Neuronal stem cell (in vitro differentiated cells): ENCODE results near the gene GLB1L.
A peak's percentile ranks its signal among the peaks of the same experiment; 100 is the strongest.
"Not testable (repeated sequence)": the region's sequence is repeated elsewhere in the genome, so short reads cannot be mapped to it uniquely, and the experiment has no call there.

Experiments
- DNase-seq: peaks from one replicate; pipeline ENCODE4 v3.0.0-alpha.2; 2013; ENCODE audit warnings: low spot score
- H2AFZ ChIP-seq: one replicate; pipeline ENCODE4 v1.6.1; 2013; ENCODE audit warnings: mild to moderate bottlenecking, low read length, inconsistent platforms
- H2AK5ac ChIP-seq: 2 replicates; pipeline ENCODE4 v1.6.1; 2013; ENCODE audit warnings: low read depth, mild to moderate bottlenecking, inconsistent platforms, low read length, moderate library complexity, mixed read lengths
- H2BK120ac ChIP-seq: 2 replicates; pipeline ENCODE4 v1.6.1; 2013; ENCODE audit warnings: low read depth, mild to moderate bottlenecking, inconsistent platforms, low read length, moderate library complexity, mixed read lengths
- H2BK12ac ChIP-seq: one replicate; pipeline ENCODE4 v1.6.1; 2013; ENCODE audit warnings: low read length, inconsistent platforms
- H2BK15ac ChIP-seq: 2 replicates; pipeline ENCODE4 v1.6.1; 2013; ENCODE audit warnings: mild to moderate bottlenecking, low read length, inconsistent platforms, mixed read lengths
- H2BK5ac ChIP-seq: one replicate; pipeline ENCODE4 v1.6.1; 2013; ENCODE audit warnings: inconsistent platforms, mild to moderate bottlenecking, low read length, moderate library complexity
- H3K14ac ChIP-seq: one replicate; pipeline ENCODE4 v1.6.1; 2013; ENCODE audit warnings: low read length, inconsistent platforms
- H3K18ac ChIP-seq: 2 replicates; pipeline ENCODE4 v1.6.1; 2013; ENCODE audit warnings: low read length, inconsistent platforms
- H3K23ac ChIP-seq: 2 replicates; pipeline ENCODE4 v1.6.1; 2013; ENCODE audit warnings: low read depth, mild to moderate bottlenecking, mixed read lengths, low read length, inconsistent platforms; ENCODE audit not compliant: poor library complexity
- H3K27ac ChIP-seq: replicated peaks from 3 replicates; pipeline ENCODE4 v1.5.1; 2013; ENCODE audit warnings: low read length, inconsistent platforms
- H3K27me3 ChIP-seq, 3 experiments: 2 replicates each; pipeline ENCODE4 v1.6.1; 2013; ENCODE audit warnings: low read length in 3 of 3, mild to moderate bottlenecking in 2 of 3, inconsistent platforms in 1 of 3, low read depth in 1 of 3, mixed read lengths in 1 of 3, moderate library complexity in 1 of 3; ENCODE audit not compliant: control insufficient read depth in 3 of 3, insufficient read depth in 3 of 3
- H3K36me3 ChIP-seq, 2 donors: replicated peaks in 1 of 2; 2 replicates each; pipeline ENCODE4 v1.6.1; 2013; ENCODE audit warnings: low read length in 2 of 2; ENCODE audit not compliant: control insufficient read depth in 2 of 2, insufficient read depth in 2 of 2
- H3K4ac ChIP-seq: 2 replicates; pipeline ENCODE4 v1.6.1; 2013; ENCODE audit warnings: inconsistent platforms, mild to moderate bottlenecking, low read length, moderate library complexity
- H3K4me1 ChIP-seq, 2 donors: 1 replicate in 1 of 2; 2 replicates in 1 of 2; pipeline ENCODE4 v1.6.1; 2013; ENCODE audit warnings: low read length in 2 of 2, low read depth in 1 of 2; ENCODE audit not compliant: control insufficient read depth in 2 of 2, insufficient read depth in 1 of 2
- H3K4me2 ChIP-seq: one replicate; pipeline ENCODE4 v1.6.1; 2013; ENCODE audit warnings: mild to moderate bottlenecking, low read length, inconsistent platforms; ENCODE audit not compliant: insufficient read depth, poor library complexity, severe bottlenecking
- H3K4me3 ChIP-seq, 2 donors: 2 replicates each; pipeline ENCODE4 v1.5.1; 2013; ENCODE audit warnings: low read length in 2 of 2, mild to moderate bottlenecking in 2 of 2, inconsistent platforms in 1 of 2, moderate library complexity in 1 of 2
- H3K79me1 ChIP-seq: one replicate; pipeline ENCODE4 v1.6.1; 2013; ENCODE audit warnings: low read depth, mild to moderate bottlenecking, inconsistent platforms, low read length, moderate library complexity
- H3K9ac ChIP-seq: one replicate; pipeline ENCODE4 v1.6.1; 2013; ENCODE audit warnings: mild to moderate bottlenecking, low read depth, low read length, inconsistent platforms; ENCODE audit not compliant: poor library complexity
- H3K9me3 ChIP-seq, 2 donors: replicated peaks in 1 of 2; 2 replicates each; pipeline versions ENCODE3 to v1.6.1; 2013; ENCODE audit warnings: low read length in 2 of 2, mild to moderate bottlenecking in 2 of 2, inconsistent platforms in 1 of 2, low read depth in 1 of 2, mixed read lengths in 1 of 2, moderate library complexity in 1 of 2; ENCODE audit not compliant: control insufficient read depth in 2 of 2, insufficient read depth in 1 of 2
- H4K8ac ChIP-seq: one replicate; pipeline ENCODE4 v1.6.1; 2013; ENCODE audit warnings: low read depth, mild to moderate bottlenecking, inconsistent platforms, low read length, moderate library complexity
- H4K91ac ChIP-seq: one replicate; pipeline ENCODE4 v1.6.1; 2013; ENCODE audit warnings: low read length, low read depth, mild to moderate bottlenecking, inconsistent platforms; ENCODE audit not compliant: poor library complexity
- WGBS, 2 donors: extraction: QIAGEN DNeasy Blood & Tissue Kit; methylation state at CpG; one replicate each; pipeline ENCODE4 v1.1.7; 2013; ENCODE audit warnings: missing lambda C conversion rate in 2 of 2, mixed read lengths in 1 of 2; ENCODE audit not compliant: insufficient read length in 2 of 2, insufficient replicate concordance in 1 of 2; ENCODE audit errors: extremely low coverage in 2 of 2; 5-methylcytosine and 5-hydroxymethylcytosine counted together

The GLB1L gene

GRCh38 chr2:219200502-219201326 is 44.5 kb downstream of the GLB1L start:
- not testable (repeated sequence) for H2BK12ac ChIP-seq, H2AK5ac ChIP-seq, H3K27me3 ChIP-seq, H2BK5ac ChIP-seq, H3K9ac ChIP-seq, DNase-seq, H3K79me1 ChIP-seq, H4K91ac ChIP-seq, H2BK120ac ChIP-seq, H2BK15ac ChIP-seq, H3K4ac ChIP-seq, H3K4me3 ChIP-seq, H3K4me1 ChIP-seq, H3K4me2 ChIP-seq, H3K36me3 ChIP-seq, H3K18ac ChIP-seq, H3K27ac ChIP-seq, H3K9me3 ChIP-seq, H3K14ac ChIP-seq, H4K8ac ChIP-seq, H3K23ac ChIP-seq
- H2AFZ ChIP-seq = peak overlapping the region; percentile 74
- WGBS, 2 donors = no CpG with 5 or more reads among the region's 26 CpGs

- Histone ChIP-seq H3K4me2 (no peak overlapping the region), H2BK5ac (no peak overlapping the region), H2BK12ac (no peak overlapping the region), H3K18ac (no peak overlapping the region), H2BK120ac (no peak overlapping the region), H2AK5ac (no peak overlapping the region), H2BK15ac (no peak overlapping the region), H4K8ac (no peak overlapping the region), H3K79me1 (no peaks in the 10 kb centered on the region), H3K4ac (no peak overlapping the region), H3K9me3 (no peaks in the 10 kb centered on the region), H3K4me1 (peaks cover 0 to 2% of the 10 kb centered on the region in 2 donors), H3K27ac (no peak overlapping the region), H3K14ac (no peak overlapping the region), H3K36me3 (no peaks in the 10 kb centered on the region), H3K4me3 (no peak overlapping the region), H3K27me3 (peaks cover 0 to 2% (median 0%) of the 10 kb centered on the region in 3 experiments), H4K91ac (no peak overlapping the region), H2AFZ (peak overlapping the region; percentile 47), H3K23ac (no peak overlapping the region), H3K9ac (no peak overlapping the region)
- no peak for DNase-seq
- no CpG with 5 or more reads among the region's 12 CpGs for WGBS, 2 donors
These were observed 45.6 kb downstream of the GLB1L start for GRCh38 chr2:219199470-219200211.

GRCh38 chr2:219198974-219199373 is 46.3 kb downstream of the GLB1L start:
- Histone ChIP-seq H2BK12ac (no peak overlapping the region), H2BK120ac (no peak overlapping the region), H3K4me1 (peaks cover 0 to 2% of the 10 kb centered on the region in 2 donors), H2AK5ac (no peak overlapping the region), H3K23ac (no peak overlapping the region), H2AFZ (peak overlapping the region; percentile 47), H4K91ac (no peak overlapping the region), H3K4me3 (no peak overlapping the region), H3K4ac (no peak overlapping the region), H2BK5ac (no peak overlapping the region), H3K27me3 (peaks cover 0 to 2% (median 0%) of the 10 kb centered on the region in 3 experiments), H3K27ac (no peak overlapping the region), H3K36me3 (no peaks in the 10 kb centered on the region), H3K79me1 (no peaks in the 10 kb centered on the region), H2BK15ac (no peak overlapping the region), H4K8ac (no peak overlapping the region), H3K4me2 (no peak overlapping the region), H3K9ac (no peak overlapping the region), H3K18ac (no peak overlapping the region), H3K14ac (no peak overlapping the region), H3K9me3 (no peaks in the 10 kb centered on the region)
- no peak for DNase-seq
- WGBS, 2 donors = no CpG with 5 or more reads among the region's 5 CpGs

DNA sequence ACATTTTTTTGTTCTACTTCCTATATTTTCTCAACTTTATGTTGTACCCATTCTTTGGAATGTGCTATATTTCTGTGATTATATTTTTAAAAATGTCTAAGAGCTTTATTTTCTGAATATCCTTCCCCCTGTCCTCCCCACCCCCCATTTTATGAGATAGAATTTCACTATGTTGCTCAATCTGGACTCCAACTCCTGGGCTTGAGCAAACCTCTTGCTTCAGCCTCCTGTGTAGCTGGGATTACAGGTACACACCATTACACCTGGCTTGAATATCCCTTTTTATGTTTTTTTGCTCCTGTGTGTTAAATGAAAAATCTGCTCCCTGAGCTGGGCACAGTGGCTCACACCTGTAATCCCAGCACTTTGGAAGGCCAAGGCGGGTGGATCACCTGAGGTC is 47.9 kb downstream of the GLB1L start:
- no CpG with 5 or more reads among the region's 1 CpG for WGBS, 2 donors
- no peak overlapping the region for H2AFZ ChIP-seq
- no peak overlapping the region for H4K8ac ChIP-seq
- H2BK12ac ChIP-seq = no peak overlapping the region
- no peak overlapping the region for H3K14ac ChIP-seq
- no peaks in the 10 kb centered on the region for H3K79me1 ChIP-seq
- peaks cover 0 to 2% (median 0%) of the 10 kb centered on the region in 3 experiments for H3K27me3 ChIP-seq
- no peak overlapping the region for H3K23ac ChIP-seq
- no peak overlapping the region for H3K4me3 ChIP-seq
- no peak overlapping the region for H4K91ac ChIP-seq
- H2BK15ac ChIP-seq = no peak overlapping the region
- H3K27ac ChIP-seq = no peak overlapping the region
- H2AK5ac ChIP-seq = no peak overlapping the region
- no peak for DNase-seq
- no peak overlapping the region for H3K4ac ChIP-seq
- H2BK120ac ChIP-seq = no peak overlapping the region
- H3K4me2 ChIP-seq = no peak overlapping the region
- peaks cover 0 to 2% of the 10 kb centered on the region in 2 donors for H3K4me1 ChIP-seq
- H3K9me3 ChIP-seq = no peaks in the 10 kb centered on the region
- no peaks in the 10 kb centered on the region for H3K36me3 ChIP-seq
- no peak overlapping the region for H3K18ac ChIP-seq
- H2BK5ac ChIP-seq = no peak overlapping the region
- no peak overlapping the region for H3K9ac ChIP-seq
